ENCODE measurements around the gene ATF7IP.
A peak's percentile ranks its signal among the peaks of the same experiment; 100 is the strongest.

DNA sequence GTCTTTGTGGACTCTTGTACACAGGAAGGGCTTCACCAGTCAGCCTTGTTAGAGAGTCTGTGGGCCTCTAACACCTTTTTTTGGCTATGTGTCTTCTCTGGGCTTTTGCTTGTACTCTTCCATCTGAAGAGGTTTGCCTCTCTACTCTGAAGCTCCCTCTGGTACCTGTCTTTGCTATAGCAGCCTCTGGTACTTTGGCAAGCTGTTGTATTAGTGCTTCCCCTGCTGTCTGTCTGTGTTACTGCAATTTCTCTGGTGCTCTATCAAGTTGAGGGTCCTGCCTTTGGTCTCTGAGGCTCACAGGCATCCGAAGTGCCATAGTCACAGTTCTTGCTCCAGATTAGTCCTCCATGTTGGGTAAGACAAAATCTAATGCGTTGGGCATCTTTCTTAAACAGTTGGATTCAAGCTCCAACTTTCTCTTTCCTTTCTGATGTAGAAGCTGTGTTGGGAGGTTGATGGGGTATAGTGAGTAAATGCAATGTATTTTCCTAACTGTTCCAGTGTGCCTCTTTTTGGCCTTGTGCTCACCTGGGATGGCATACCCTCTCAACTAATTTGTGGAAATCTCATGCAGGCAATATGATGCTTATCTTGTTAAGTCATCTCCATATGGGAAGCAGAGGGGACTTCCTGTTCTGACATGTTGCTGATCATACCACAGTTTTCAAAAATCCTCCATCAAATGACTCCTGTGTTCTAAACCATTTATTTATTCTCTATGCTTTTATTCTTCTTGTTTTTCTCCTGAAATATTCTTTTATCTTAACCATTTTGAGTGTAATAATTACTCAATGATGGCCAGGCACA is 88.8 kb downstream of the ATF7IP start:
- TF ChIP-seq POLR2AphosphoS5 (IDR thresholded peaks at IDR 0.05) (no peak), POLR2A (IDR thresholded peaks at IDR 0.05) (no peak)
- TF ChIP-seq, protein P1, sequence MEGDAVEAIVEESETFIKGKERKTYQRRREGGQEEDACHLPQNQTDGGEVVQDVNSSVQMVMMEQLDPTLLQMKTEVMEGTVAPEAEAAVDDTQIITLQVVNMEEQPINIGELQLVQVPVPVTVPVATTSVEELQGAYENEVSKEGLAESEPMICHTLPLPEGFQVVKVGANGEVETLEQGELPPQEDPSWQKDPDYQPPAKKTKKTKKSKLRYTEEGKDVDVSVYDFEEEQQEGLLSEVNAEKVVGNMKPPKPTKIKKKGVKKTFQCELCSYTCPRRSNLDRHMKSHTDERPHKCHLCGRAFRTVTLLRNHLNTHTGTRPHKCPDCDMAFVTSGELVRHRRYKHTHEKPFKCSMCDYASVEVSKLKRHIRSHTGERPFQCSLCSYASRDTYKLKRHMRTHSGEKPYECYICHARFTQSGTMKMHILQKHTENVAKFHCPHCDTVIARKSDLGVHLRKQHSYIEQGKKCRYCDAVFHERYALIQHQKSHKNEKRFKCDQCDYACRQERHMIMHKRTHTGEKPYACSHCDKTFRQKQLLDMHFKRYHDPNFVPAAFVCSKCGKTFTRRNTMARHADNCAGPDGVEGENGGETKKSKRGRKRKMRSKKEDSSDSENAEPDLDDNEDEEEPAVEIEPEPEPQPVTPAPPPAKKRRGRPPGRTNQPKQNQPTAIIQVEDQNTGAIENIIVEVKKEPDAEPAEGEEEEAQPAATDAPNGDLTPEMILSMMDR (IDR thresholded peaks at IDR 0.05 in 8 of 11, conservative IDR thresholded peaks at IDR 0.05 in 3 of 11) = peak in 8 of 11 experiments; percentile 28 to 63 (median 42)
